C4-2B (cell line): Measurements from ENCODE around the gene RTN1.
A peak's percentile ranks its signal among the peaks of the same experiment; 100 is the strongest.

ENCODE experiments used
- CTCF ChIP-seq: fragments of 450-650 bp; conservative IDR thresholded peaks from 2 replicates; pipeline ENCODE4 v1.5.1; 2017; ENCODE audit warnings: mild to moderate bottlenecking
- ZFX ChIP-seq: fragments of 450-650 bp; IDR thresholded peaks from 2 replicates; pipeline ENCODE4 v1.6.1; 2017

DNA sequence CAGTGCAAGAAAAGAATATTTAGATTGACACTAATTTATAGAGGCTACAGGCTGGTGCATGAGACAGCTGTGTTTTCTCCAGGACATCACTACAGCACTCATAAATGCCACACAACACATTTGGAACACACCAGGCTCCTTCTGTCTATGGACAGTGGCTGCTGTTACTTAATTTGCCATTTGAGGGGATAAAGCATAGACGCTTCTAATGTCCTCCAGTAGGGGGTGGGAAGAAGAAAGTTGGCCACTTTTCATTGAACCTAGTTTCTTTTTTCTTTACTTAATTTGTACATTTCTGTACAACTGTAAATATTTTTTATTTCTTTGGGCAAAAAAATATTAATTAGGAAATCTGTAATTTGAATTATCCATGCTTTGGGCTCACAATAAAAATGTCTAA is 12.4 kb upstream of the RTN1 start:
- TF ChIP-seq CTCF, result peak; percentile 60
- no peak for TF ChIP-seq ZFX
